GM21381 (cell line): ENCODE results near the gene MESD.

Experiments
- ATAC-seq: cut with Tn5 transposase; IDR thresholded peaks from one replicate; pipeline ENCODE4 v1.9.1; 2021; ENCODE audit warnings: mild to moderate bottlenecking, moderate library complexity; ENCODE audit not compliant: unreplicated experiment

Gene MESD

GRCh38 chr15:80992006-80992405, 2.4 kb upstream of the MESD start:
- ATAC-seq = no peak

DNA sequence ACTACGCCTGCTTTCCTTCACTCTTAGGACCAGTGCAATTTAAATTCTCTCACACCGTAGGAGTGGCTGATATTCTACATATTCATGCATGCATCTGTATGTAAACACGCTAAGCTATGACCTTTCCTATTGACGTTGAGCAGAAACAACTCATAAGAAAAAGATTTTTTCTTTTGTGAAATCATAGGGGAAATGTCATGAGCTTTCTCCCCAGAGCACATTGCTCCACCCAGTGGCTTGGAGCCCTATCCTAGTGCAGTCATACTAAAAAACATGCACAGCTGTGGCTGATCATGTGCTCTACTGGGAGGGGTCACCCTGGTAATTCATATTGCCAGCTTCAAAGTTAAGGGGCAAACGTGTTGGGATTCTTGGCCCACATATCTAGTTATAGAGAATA, 1.8 kb upstream of the MESD start:
- no peak for ATAC-seq

GRCh38 chr15:80990955-80991354, 1.3 kb upstream of the MESD start:
- no peak for ATAC-seq

GRCh38 chr15:80989081-80989517, 520 bp downstream of the MESD start:
- no peak for ATAC-seq

- ATAC-seq = no peak
Observed at GRCh38 chr15:80988148-80988796, 1.3 kb downstream of the MESD start.

DNA sequence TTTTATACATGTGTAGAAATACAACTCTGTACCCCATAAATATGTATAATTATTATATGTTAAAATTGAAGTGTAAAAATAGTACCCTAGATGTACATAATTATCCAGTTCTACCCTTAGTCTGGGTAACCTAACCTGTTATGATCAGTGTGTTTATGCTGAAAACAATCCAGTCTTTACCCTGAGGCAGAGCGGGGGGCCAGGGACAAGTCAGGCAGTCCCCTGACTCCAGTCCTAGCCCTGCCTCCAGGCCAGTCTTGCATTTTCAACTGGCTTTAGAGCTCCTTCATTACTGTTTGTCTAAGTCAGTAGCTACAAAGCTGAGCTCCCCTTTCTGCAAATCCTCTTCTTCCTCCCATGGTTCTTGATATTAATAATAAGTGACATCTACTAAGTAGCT, 3.1 kb downstream of the MESD start:
- no peak for ATAC-seq

DNA sequence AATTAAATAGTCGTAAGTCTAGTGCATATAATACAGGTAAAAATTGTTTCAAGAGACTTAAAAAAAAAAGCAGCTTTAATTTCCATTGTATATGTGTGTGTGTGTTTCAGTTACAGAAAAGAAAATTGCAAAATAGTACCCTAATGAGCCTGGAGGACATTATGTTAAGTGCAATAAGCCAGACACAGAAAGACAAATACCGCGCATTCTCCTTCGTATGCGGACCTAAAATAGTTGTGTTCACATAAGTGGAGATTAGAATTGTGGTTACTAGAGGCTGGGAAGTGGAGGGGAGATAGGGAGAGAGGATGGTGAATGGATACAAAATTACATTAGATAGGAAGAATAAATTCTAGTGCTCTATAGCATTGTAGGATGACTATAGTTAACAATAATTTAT, 3.6 kb downstream of the MESD start:
- ATAC-seq = no peak

GRCh38 chr15:80984856-80985255, 4.8 kb downstream of the MESD start:
- no peak for ATAC-seq

GRCh38 chr15:80982839-80983238, 6.8 kb downstream of the MESD start:
- no peak for ATAC-seq

DNA sequence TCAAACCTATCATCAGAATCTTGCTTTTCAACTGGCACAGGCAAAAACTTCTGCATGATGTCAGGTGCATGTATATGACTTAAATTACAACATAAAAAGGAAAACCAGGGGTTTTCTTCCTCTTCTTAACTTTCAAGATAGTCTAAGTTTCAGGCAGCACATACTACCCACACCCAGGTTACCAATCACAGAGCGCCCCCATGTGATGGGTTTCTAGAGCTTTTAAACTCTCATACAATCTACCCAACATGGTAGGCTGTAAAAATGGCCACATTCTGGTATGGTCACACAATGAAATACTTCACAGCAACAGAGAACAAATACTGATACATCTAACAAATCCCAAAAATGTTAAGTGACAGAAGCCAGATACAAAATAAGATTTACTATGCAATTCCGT, 7.4 kb downstream of the MESD start:
- ATAC-seq = no peak

DNA sequence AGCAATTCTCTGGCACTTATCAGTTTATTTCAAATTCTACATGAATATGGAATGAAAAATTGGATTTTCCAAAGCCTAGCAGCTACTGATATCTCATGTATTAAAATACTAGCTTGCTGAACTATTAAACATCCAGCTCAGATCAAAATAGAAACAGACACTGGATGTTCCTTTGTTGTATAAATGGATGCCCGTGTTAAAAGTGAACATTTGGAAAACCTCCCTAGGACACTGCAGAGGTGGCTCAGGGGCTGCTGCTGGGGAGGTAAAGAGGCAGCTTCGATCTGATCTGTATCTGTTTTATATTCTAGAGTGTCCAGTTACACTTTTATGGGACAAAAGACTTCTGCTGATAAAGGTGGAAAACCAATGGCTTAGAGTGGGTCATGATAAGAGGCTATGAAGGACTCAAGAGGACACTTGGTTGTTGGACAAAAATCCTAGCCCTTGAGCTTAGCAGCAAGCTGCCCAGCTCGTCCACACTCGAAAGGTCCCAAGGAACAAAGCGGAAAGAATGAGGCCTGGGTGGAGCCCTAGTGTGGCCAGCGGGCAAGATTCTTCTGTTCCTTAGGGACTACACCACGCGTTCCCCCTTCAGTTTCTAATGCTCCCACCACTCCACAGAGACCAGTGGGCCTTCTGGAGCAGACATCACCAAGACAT, 9.9 kb downstream of the MESD start:
- no peak for ATAC-seq

GRCh38 chr15:80978685-80979329, 10.8 kb downstream of the MESD start:
- ATAC-seq = no peak

GRCh38 chr15:80977627-80978036, 12.0 kb downstream of the MESD start:
- no peak for ATAC-seq

GRCh38 chr15:80976851-80977250, 12.8 kb downstream of the MESD start:
- ATAC-seq = no peak

DNA sequence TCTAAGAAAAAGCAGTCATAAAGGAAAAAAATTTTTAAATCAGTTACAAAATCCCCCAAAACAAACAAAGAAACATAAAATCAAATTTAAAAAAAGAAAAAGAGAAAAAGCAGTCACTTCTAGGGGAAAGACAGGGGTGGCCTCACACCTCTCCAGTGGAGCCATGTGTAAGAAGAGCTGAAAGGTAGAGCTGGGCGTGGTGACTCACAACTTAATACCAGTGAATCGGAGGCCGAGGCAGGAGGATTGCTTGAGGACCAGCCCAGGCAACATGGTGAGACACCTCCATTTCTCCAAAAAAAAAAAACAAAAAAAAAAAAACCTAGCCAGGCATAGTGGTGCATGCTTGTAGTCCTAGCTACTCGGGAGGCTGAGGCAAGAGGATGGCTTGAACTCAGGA, 14.7 kb downstream of the MESD start:
- ATAC-seq = no peak

DNA sequence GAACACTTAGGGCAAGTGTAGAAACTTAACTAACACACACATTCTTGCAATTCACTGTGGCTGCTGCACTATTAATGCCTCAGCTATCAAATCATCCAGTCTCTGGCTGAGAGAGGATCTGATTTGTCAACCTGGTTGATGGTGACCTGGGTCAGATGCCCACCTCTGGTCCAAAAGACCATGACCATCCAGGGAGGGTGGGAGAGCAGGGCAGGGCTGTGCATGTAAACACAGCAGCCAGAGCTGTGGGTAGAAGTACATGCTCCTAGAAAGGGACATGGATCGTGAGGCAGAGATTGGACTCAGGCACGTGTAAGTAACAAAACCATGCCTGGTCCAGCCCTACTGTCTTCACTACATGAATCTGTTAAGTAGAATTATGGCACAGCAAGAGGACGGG, 17.3 kb downstream of the MESD start:
- ATAC-seq = no peak

- ATAC-seq = no peak
Observed at GRCh38 chr15:80971143-80971542, 18.5 kb downstream of the MESD start.

- ATAC-seq = no peak
Observed at GRCh38 chr15:80970658-80971057, 19.0 kb downstream of the MESD start.

DNA sequence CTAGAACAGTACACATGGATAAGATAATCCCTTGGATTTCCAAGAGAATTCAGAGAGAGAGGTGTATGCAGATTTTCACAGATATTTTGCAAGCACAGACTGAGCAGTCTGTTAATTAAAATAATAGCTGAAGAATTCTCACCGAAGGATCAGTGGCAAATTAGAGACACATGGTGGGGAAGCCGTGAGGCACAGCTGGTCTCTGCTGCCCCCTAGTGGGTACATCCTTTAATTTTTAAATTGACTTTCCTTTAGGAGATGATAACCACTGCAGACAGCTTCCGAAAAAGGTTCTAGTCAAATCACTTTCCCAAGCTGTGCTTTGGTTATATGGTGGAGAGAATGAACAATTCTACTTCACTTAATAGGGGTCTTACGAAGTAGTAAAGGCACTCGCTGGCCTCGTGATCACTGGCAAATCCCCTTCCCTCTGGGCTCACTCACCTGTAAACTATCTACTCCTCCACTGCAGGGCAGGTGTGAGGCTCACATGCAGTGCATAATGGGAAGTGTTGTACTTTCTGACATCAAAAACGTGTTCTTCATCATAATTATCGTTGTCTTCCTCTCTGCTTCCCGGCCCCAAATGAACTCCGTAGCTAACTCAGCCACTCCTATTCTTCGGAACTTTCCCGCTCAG, 19.5 kb downstream of the MESD start:
- no peak for ATAC-seq

DNA sequence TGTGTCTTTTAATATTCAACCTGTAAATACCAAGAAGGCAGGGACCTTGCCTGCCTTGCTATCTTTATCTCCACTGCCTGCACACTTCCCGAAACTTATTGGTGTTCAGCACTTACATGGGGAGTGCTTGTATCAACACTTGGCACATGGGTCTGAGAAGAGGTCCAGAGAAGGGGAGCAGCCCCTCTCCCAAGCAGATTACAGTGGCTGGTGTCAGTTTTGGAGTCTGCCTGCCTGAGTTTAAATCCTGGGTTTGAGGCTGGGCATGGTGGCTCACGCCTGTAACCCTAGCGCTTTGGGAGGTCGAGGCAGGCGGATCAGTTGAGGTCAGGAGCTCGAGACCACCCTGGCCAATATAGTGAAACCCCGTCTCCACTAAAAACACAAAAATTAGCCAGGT, 20.3 kb downstream of the MESD start:
- no peak for ATAC-seq

- no peak for ATAC-seq
Observed at GRCh38 chr15:80967991-80968510, 21.6 kb downstream of the MESD start.

- ATAC-seq = no peak
Observed at GRCh38 chr15:80967451-80967850, 22.2 kb downstream of the MESD start.
